NB4 (cell line): ENCODE results near the gene ZNF697.
"Not testable (repeated sequence)": the region's sequence is repeated elsewhere in the genome, so short reads cannot be mapped to it uniquely, and the experiment has no call there.

Experiments
- DNase-seq: peaks from one replicate; pipeline ENCODE4 v3.0.0; 2010; ENCODE audit warnings: low read depth
- H3K4me3 ChIP-seq: one replicate; pipeline ENCODE4 v1.5.1; 2011; ENCODE audit warnings: mild to moderate bottlenecking, low read depth, low read length, moderate library complexity
- MYC ChIP-seq: IDR thresholded peaks from 2 replicates; pipeline ENCODE4 v1.6.1; 2011; ENCODE audit warnings: low read depth, low read length
- POLR2A ChIP-seq: IDR thresholded peaks from 2 replicates; pipeline ENCODE4 v1.6.1; 2011; ENCODE audit warnings: mild to moderate bottlenecking; ENCODE audit not compliant: insufficient read length; ENCODE audit errors: extremely low read depth
- TF ChIP-seq, protein P1 (sequence below): IDR thresholded peaks from one replicate; pipeline ENCODE4 v1.5.1; 2012; ENCODE audit warnings: low read depth, low read length
- TF ChIP-seq, protein P2 (sequence below): IDR thresholded peaks from 2 replicates; pipeline ENCODE4 v1.6.1; 2011; ENCODE audit warnings: low read depth, low read length

The ZNF697 gene

DNA sequence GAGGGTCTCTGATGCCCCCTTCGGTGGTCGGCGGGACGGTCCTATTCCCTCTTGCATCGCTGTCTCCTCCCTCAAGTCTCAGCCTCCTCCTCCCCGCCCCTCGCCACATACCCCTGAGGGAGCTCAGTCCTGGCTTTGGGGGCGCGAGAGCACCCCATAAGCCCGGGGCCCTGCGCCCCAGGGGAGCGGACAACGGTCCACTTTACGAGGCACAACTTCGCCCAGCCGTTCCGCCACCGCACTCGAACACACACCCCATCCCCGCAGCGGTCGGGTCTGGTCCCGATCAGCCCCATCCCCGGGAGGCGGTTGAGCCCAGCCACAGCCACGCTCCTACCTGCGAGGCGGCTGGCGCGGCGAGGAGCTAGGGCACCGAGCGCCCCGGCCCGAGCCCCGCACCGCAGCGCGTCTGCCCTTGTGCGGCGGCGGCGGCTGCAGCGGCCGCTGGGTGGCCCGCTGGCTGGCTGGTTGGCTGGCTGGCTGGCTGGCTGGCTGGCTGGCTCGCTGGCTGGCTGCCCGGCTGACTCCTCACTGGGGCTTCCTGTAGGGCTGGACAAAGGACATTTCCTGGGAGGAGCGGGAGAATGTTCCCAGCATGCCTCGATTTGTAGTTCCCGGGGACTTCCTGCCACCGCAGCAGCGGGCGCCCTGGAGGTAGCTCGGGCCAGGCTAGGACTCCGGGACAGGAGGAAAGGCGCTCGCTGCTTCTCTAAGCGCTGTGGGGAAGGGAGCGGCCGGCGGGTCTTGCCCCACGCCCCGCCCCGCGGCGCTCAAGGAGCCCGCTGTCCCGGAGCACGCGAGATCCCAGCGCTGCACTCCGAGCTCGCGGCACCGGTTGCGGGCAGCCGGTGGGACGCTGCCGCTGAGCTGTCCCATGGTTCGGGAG is at the start of gene ZNF697:
Gene ZNF697 (minus strand): TSS at position 533 of the 886 bp plus-strand sequence. CDS start 22,166 bp downstream, outside the sequence.
- DNase-seq, result peak; percentile 95
- peak within 1 kb of the TSS; percentile 73 for H3K4me3 ChIP-seq
- TF ChIP-seq, protein P1, sequence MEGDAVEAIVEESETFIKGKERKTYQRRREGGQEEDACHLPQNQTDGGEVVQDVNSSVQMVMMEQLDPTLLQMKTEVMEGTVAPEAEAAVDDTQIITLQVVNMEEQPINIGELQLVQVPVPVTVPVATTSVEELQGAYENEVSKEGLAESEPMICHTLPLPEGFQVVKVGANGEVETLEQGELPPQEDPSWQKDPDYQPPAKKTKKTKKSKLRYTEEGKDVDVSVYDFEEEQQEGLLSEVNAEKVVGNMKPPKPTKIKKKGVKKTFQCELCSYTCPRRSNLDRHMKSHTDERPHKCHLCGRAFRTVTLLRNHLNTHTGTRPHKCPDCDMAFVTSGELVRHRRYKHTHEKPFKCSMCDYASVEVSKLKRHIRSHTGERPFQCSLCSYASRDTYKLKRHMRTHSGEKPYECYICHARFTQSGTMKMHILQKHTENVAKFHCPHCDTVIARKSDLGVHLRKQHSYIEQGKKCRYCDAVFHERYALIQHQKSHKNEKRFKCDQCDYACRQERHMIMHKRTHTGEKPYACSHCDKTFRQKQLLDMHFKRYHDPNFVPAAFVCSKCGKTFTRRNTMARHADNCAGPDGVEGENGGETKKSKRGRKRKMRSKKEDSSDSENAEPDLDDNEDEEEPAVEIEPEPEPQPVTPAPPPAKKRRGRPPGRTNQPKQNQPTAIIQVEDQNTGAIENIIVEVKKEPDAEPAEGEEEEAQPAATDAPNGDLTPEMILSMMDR, result peak; percentile 2
- TF ChIP-seq, protein P2, sequence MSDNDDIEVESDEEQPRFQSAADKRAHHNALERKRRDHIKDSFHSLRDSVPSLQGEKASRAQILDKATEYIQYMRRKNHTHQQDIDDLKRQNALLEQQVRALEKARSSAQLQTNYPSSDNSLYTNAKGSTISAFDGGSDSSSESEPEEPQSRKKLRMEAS, result peak; percentile 46; the same call in 1 of the 2 replicates
- TF ChIP-seq POLR2A (peak; percentile 68), MYC (no peak)

DNA sequence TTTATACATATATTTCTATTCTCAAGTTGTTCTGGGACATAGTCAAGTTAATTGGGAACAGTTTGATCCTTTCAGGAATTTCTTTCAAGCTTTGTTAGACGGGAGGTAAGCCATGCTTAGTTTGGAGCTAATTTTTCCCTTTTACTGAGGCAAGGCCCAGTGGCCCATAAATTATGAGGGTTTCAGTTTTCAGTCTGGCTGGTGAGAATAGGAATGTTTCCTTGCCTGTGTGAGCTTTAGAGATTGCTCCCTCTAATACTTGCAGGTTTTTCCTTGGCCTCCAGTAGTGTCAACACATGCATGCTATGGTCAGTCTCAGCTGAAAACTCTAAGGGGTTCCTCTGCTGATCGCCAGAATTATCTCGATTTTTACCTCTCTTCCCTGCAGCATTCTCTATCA is 49.5 kb upstream of the ZNF697 start:
- no peak for TF ChIP-seq MYC
- DNase-seq, result no peak
- H3K4me3 ChIP-seq, result no peak overlapping the region

DNA sequence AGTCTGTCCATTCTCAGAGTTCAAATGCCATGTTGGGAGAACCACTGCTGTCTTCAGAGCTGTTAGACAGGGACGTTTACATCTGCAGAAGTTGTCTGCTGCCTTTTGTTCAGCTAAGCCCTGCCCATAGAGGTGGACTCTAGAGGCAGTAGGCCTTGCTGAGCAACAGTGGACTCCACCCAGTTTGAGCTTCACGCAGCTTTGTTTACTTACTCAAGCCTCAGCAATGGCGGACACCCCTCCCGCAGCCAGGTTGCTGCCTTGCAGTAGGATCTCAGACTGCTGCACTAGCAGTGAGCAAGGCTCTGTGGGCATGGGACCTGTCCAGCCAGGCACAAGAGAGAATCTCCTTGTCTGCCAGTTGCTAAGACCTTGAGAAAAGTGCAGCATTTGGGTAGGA is 48.8 kb upstream of the ZNF697 start:
- not testable (repeated sequence) for DNase-seq, H3K4me3 ChIP-seq

DNA sequence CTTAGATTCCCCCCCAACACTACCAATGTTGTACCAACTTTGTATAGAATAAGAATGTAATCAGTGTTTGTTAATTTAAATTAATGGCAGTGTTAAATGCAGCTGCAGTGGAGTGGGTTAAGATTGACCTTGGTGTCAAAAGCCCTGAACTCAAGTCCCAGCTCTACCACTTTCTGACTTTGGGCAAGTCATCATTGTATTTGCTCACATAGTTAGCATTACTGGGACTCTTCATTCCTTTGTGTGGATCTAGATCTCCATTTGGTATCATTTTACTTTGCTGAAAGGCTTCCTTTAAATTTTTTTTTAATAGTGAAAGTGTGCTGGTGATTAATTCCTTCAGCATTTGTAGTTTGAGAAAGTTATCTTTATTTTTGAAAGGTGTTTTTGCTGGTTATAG is 41.4 kb upstream of the ZNF697 start:
- no peak for TF ChIP-seq POLR2A
- TF ChIP-seq, protein P1, result no peak
- TF ChIP-seq, protein P2, result no peak
- no peak for TF ChIP-seq MYC
- H3K4me3 ChIP-seq, result no peak overlapping the region
- DNase-seq, result no peak

DNA sequence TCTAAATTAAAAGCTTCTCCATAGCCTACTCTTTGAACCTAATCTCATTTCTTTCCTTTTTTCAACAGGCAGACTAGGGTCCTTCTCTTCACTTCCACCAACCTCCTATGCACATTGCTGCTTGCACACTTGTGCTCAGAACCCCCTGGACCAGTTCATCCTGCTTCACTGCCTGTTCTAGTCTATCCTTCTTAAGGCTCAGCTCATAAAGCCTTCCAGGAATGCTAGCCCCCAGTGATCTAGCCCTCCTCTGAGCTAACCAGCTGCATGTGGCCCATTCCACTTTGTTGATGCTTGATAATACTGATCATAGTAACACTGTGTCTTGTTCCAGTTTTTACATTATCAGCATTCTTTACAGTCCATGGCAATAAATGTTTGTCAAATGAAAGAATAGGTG is 40.7 kb upstream of the ZNF697 start:
- no peak overlapping the region for H3K4me3 ChIP-seq
- no peak for DNase-seq
- TF ChIP-seq MYC (no peak), POLR2A (no peak)
- TF ChIP-seq, protein P2, result no peak
- TF ChIP-seq, protein P1, result no peak

DNA sequence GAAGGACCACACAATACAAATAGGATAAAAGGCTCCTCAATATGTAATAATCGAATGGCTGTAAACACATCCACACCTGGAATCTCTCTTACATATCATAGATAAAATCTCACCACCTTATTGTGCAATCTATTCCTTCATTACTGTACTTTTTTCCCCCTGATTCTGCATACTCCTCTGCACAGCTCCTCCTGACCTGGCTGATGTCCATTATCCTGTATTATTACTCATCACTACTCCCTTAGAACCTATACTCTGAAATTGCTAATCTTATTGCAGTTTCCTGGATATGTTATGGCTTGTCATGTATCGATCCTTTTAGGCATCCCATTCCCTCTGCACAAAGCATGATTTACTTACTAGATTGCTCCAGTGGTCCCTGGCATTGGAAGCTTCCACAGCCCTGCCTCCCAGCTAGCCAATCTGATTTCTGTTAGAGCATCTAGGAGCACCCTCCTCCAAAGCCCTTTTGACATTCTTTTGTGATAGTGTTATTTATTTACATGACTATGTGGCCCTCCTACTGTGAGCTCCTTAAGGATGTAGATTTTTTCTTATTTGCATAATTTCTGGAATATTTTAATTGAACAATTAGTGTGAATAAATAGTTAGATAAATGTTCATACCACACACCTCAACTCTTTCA is 39.5 kb upstream of the ZNF697 start:
- TF ChIP-seq, protein P2, result no peak
- TF ChIP-seq, protein P1, result no peak
- TF ChIP-seq MYC, result no peak
- TF ChIP-seq POLR2A, result no peak
- H3K4me3 ChIP-seq, result no peak overlapping the region
- DNase-seq, result no peak
